ENCODE data around the gene SHROOM4.

SHROOM4 gene

DNA sequence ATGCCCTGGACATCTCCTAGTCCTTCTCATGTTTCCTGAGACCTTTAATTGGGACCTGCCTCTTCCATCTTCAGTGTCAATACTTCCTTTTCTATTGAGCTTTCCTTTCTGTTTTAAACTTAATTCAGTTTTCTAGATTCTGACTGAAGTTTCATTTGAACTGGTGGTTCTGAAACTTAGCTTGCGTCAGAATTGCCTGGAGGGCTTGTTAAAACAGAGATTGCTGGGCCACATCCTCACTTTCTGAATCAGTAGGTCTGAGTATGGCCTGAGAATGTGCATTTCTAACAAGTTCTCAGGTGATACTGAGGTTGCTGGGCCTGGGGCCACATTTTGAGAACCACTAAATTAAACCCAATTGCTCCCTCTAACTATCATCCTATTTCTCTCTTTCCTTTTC, 191.2 kb downstream of the SHROOM4 start:
- Histone ChIP-seq H3K27ac (no peak overlapping the region), H3K36me3 (replicated peaks) (no peaks in the 10 kb centered on the region), H3K4me3 (ENCODE audit: low read depth, low read length) (no peak overlapping the region), H3K27me3 (replicated peaks) (no peaks in the 10 kb centered on the region)
- in situ Hi-C loops (cut with HindIII; ENCODE audit: low pct_ligation_motif_present, low sequenced_read_pairs) = no loop called here
- TF ChIP-seq, protein P1, sequence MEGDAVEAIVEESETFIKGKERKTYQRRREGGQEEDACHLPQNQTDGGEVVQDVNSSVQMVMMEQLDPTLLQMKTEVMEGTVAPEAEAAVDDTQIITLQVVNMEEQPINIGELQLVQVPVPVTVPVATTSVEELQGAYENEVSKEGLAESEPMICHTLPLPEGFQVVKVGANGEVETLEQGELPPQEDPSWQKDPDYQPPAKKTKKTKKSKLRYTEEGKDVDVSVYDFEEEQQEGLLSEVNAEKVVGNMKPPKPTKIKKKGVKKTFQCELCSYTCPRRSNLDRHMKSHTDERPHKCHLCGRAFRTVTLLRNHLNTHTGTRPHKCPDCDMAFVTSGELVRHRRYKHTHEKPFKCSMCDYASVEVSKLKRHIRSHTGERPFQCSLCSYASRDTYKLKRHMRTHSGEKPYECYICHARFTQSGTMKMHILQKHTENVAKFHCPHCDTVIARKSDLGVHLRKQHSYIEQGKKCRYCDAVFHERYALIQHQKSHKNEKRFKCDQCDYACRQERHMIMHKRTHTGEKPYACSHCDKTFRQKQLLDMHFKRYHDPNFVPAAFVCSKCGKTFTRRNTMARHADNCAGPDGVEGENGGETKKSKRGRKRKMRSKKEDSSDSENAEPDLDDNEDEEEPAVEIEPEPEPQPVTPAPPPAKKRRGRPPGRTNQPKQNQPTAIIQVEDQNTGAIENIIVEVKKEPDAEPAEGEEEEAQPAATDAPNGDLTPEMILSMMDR (IDR thresholded peaks at IDR 0.05; ENCODE audit: low read depth, low read length, missing control alignments) = no peak
- DNase-seq = no peak

DNA sequence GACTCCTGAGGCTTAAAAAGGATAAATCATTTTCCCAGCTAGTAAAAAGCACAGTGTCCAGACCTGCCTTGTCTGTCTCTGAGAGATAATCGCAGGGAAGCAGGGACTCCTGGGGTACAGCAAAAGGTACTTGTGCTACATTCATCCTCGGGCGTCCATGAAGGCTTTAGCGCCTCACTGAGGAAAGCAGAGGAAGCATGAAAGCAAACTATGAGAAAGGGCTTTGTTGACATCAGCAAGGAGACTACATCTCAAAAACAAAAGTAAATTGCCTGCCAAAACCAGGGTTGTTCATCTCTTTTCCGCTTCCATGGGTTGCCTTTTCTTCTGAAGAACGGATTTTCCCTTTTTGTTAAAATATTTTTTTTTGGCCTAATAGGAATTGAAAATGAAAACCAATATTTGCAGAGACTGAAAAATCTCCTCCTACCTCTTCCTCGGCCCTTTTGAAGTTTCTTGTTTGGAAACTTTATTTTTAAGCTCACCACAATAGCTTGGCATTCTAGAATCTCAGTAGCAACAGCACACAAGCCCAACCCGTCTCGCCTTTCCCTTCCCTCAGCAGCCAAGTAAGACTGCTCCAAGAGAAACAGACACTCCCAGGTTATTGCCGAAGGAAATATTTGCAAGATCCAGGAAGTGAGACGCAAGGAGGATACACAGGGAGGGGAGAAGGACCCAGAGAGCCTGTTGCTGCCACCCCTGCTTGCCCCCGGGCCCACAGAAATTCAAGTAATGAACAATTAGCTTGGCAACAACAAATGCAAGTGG, 195.0 kb downstream of the SHROOM4 start:
- DNase-seq = no peak
- in situ Hi-C loops (cut with HindIII; ENCODE audit: low pct_ligation_motif_present, low sequenced_read_pairs) = no loop called here
- no peak overlapping the region for H3K4me3 ChIP-seq (ENCODE audit: low read depth, low read length)
- no peak overlapping the region for H3K27ac ChIP-seq
- H3K36me3 ChIP-seq (replicated peaks) = no peaks in the 10 kb centered on the region
- no peaks in the 10 kb centered on the region for H3K27me3 ChIP-seq (replicated peaks)
- TF ChIP-seq, protein P1 (IDR thresholded peaks at IDR 0.05; ENCODE audit: low read depth, low read length, missing control alignments) = no peak

DNA sequence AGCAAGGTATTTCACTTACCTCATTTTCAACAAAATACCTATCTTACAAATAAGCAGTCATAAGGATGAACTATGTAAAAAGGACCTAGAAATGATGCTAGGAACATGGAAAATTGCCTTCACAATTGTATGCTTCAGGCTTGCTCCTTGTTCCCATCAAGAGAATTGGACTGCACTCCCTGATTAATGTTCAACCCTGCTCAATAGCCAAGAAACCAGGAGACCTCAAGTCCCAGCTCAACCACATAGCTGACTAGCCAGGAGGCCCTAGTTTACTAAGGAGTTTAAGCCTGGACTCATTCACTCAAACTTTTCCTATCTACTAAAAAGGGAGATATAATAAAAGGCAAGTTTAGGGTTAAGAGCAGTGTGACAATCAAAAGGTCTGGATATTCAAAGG, 196.8 kb downstream of the SHROOM4 start:
- no peak overlapping the region for H3K27ac ChIP-seq
- H3K4me3 ChIP-seq (ENCODE audit: low read depth, low read length) = no peak overlapping the region
- in situ Hi-C loops (cut with HindIII; ENCODE audit: low pct_ligation_motif_present, low sequenced_read_pairs) = no loop called here
- H3K36me3 ChIP-seq (replicated peaks) = no peaks in the 10 kb centered on the region
- TF ChIP-seq, protein P1 (IDR thresholded peaks at IDR 0.05; ENCODE audit: low read depth, low read length, missing control alignments) = no peak
- H3K27me3 ChIP-seq (replicated peaks) = no peaks in the 10 kb centered on the region
- no peak for DNase-seq

DNA sequence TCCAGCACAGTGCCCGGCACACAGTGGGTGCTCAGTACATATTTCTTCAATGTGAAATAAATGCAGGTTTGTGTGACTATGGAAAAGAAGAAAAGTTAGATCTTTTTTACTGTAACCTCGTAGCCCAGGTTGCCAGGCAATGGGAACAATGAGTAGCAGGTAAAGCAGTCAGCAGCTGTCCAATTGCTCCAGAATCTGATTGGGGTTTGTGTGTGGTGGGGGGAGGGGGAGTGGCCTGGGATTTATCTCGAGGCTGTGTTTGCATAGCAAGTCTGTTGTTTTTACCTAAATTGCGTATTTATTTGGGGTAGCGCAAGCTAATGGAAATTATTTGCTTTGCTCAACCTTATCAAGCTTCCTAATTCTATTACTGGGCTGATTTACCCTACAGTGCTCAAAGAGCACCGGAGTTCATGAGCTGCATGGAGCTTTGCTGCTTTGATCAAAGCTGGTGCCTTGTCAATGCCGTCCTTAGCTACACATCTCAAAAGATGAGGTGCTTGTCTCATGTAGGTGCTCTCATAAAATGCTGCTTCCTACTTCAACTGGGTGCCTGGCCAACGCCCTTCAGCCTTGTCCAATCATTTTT, 198.3 kb downstream of the SHROOM4 start:
- no peak for DNase-seq
- no peaks in the 10 kb centered on the region for H3K36me3 ChIP-seq (replicated peaks)
- H3K27me3 ChIP-seq (replicated peaks) = no peaks in the 10 kb centered on the region
- H3K4me3 ChIP-seq (ENCODE audit: low read depth, low read length) = no peak overlapping the region
- TF ChIP-seq, protein P1 (IDR thresholded peaks at IDR 0.05; ENCODE audit: low read depth, low read length, missing control alignments) = no peak
- no peak overlapping the region for H3K27ac ChIP-seq
- in situ Hi-C loops (cut with HindIII; ENCODE audit: low pct_ligation_motif_present, low sequenced_read_pairs) = no loop called here

DNA sequence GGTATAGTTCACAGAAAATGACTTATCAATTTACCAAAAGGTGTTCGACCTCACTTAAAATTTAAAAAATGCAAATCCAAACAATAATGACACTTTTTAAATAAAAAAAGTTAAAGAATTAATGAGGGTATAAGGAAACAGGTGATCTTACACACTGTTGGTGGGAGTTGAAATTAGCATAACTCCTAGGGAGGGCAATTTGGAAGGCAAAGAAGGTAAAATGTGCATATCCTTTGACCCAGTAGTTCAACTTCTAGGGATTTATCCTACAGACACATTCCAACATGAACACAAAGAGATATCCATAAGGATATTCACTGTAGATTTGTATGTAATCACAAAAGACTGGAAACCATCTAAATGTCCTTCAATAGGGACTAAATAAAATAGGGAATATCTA, 199.5 kb downstream of the SHROOM4 start:
- TF ChIP-seq, protein P1 (IDR thresholded peaks at IDR 0.05; ENCODE audit: low read depth, low read length, missing control alignments) = no peak
- in situ Hi-C loops (cut with HindIII; ENCODE audit: low pct_ligation_motif_present, low sequenced_read_pairs) = no loop called here
- no peaks in the 10 kb centered on the region for H3K27me3 ChIP-seq (replicated peaks)
- H3K4me3 ChIP-seq (ENCODE audit: low read depth, low read length) = no peak overlapping the region
- no peak overlapping the region for H3K27ac ChIP-seq
- no peaks in the 10 kb centered on the region for H3K36me3 ChIP-seq (replicated peaks)
- DNase-seq = no peak
